Activated CD4-positive, alpha-beta T cell treated with anti-CD3 and anti-CD28 coated beads for 4 hours (primary cell): ENCODE measurements around the gene TRIM71.

Experiments used
- DNase-seq, 2 donors: peaks; one replicate each; pipeline ENCODE4 v3.0.0-alpha.2; 2020

The TRIM71 gene

DNA sequence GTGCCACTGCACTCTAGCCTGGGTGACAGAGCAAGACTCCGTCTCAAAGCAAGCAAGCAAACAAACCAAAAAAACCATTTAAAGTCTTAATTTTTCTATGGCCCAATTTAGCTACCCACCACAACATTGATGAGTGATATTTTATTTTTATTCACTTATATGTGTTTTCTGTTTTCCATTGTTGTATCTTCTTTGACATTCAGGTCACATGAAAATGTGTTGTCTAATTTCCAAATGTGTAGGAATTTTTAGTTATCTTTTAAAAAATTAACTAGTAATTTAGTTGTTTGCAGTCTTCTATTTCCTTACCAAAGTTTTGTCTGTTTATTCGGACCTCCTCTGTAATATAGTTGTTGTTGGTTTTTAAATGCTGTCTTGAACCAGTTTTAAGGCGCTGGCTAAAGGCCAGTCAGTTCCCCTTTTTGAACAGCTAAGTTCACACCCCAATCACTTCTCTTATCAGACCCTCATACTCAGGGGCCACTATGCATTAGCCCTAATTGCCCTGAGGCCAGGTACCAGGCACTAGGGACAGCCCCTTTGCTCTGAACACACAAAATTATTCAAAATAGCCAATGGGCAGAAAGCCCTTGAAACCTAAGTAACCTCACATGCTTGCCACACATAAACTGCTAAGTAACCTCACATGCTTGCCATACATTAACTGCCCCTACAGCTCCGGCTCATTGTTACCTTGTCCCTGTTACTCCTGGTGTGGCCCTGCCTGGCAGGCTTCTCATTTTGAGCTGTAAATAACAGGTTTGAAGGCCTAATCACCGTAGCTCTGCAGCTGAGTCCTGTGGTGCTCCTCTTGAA lies 129.4 kb downstream of the TRIM71 start:
- DNase-seq: no peak
